ENCODE measurements around the gene METTL2B.
"Not testable (repeated sequence)": the region's sequence is repeated elsewhere in the genome, so short reads cannot be mapped to it uniquely, and the experiment has no call there.

Gene METTL2B

DNA sequence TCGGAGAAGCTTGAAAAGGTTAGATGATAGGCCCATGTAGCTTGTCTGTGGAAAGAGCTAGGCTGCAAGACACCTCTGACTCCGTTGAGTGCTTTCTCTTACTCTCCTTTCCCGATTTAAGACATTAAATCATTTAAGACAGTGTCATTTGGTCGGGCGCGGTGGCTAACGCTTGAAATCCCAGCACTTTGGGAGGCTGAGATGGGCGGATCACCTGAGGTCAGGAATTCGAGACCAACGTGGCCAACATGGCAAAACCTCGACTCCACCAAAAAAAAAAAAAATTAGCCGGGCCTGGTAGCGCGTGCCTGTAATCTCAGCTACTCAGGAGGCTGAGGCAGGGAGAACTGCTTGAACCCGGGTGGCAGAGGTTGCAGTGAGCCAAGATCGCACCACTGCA, 52.6 kb downstream of the METTL2B start:
- DNase-seq: not testable (repeated sequence)

DNA sequence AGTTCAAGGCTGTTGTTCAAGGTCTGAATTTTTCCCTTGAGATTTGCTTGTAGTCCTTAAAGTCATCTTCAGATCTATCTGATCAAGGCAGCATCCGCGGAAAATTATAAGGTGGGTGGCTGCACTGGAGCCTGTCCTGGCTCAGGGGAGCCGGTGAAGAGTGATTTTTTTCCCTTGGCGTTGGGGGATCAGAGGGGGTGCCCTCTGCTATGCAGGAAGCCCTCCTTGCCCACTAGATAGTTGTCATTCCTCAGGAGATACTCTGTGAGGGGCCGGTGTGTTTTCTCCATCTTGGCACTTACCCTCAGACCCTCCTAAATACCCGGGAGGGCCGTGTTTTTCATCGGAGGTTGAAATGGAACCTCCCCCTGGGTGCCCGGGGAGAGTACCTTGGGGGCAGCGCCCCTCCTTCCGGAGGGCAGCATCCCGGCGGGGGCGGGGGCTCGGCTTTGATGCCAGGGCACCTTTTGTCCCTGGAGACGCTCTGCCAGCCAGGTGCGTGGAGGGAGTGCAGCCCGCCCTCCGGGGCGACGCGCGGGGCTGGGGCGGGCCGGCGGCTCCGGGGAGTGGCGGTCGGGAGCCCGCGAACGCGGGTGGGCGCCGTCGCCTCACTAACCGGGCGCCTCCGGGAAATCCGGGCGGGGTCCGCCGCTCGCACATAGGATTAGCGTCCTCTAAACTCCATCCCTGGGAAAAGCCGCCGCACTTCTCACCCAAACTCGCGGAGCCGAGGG, 53.7 kb downstream of the METTL2B start:
- not testable (repeated sequence) for DNase-seq

DNA sequence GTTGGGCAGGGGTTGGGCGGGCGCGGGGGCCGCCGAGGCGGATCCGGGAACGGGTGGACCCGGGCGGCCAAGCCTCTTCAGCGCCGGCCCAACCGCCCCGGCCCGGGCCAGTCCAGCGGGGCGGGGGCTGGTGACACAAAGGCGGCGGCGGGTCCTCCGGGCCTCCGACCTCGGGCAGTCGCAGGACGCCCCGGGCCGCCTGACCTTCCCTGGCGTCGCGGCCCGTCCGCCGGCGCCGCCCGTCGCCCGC, 54.2 kb downstream of the METTL2B start:
- no peak for DNase-seq

DNA sequence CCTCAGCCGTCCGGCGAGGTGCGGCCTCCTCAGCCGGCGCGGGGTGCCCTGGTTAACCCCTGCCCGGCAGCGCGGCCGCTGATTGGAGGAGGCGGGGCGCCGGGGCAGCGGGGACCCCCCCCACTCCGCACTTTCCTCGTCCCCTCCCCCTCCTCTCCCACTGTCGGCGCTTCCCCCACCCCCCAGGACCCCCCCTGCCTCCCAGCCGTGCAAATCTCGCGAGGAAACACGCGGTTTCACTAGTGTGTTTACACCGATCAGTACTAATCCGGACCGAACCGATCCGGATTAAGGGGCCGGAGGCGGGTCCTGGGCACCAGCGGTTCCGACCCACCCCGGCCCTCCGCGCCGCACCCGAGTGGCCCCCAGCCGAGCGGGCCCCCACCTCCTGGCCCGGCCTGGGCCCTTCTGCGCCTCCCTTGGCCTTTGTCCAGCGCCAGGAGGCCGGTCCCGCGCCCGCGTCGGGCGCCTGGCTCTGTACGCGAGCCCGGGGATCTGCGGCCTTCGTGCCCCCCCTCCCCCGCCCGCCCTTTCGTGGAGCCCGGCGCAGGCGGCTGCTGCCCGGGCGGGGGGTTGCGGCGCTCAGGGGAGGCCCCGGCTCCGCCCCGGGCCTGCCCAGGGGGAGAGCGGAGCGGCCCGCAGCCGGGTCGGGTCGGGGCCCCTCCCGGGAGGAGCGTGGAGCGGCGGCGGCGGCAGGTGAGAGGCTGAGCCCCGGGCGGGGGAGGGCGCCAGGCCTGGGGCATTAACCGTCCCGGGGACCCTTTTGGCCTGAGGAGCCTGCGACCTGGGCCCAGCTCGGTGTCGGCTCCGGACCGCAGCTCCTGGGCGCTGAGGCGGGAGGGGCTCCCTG, 54.8 kb downstream of the METTL2B start:
- peak; percentile 37 for DNase-seq

DNA sequence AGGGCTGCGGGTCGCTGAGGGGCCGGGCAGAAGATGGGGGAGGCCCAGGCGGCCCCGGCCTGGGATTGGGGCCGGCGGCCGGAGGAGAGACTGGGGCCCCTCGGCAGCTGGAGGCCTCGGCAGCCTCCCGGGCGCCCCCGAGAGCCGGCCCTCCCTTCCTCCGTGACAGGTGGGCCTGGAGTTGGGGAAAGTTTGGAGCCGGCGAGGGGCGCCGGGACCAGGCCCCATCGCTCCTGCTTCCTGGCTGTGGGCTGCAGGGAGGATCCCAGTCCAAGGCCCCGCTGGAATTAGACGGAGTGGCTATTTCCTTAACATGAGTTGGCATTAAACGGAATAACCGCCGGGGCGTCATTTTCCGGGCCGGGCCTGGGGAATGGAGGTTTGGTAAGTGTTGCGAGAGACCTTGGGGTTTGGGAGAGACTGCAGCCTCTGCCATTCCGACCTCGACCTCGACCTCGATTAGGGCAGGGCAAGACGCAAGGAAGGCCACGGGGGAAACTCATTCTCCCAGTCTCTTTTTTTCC, 55.5 kb downstream of the METTL2B start:
- not testable (repeated sequence) for DNase-seq

DNA sequence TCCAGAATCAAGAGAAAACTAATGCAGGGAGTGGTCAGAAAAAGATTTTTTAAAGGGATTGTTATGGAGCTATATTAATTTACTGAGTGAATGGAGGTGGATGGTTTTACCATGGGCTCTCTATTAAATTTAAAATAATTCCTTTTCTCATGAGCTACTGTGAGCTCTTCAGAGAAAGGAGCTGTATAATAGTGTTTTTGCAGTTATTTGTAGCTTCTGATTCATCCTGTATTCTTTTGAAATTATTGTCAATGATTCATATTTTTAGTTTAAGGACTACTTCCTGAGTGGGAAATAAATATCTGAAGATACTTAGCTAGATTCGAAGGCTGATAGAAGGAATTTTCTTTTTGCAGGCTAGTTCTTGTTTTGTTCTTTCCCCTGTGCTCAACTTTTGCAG, 56.4 kb downstream of the METTL2B start:
- DNase-seq: not testable (repeated sequence)

DNA sequence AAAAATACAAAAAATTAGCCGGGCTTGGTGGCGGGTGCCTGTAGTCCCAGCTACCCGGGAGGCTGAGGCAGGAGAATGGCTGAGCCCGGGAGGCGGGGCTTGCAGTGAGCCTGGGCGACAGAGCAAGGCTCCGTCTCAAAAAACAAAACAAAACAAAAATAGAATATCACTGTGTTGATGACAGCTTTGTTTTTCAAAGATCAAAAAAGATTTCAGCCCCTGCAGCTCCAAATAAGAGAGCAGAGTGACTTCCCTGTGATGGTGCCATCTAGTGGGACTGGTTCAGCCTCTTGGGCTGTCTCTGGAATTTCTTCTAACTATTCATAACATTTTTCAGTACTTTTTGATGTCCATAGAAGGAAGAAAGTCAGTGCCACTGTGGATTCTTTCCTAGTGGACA, 60.9 kb downstream of the METTL2B start:
- not testable (repeated sequence) for DNase-seq

DNA sequence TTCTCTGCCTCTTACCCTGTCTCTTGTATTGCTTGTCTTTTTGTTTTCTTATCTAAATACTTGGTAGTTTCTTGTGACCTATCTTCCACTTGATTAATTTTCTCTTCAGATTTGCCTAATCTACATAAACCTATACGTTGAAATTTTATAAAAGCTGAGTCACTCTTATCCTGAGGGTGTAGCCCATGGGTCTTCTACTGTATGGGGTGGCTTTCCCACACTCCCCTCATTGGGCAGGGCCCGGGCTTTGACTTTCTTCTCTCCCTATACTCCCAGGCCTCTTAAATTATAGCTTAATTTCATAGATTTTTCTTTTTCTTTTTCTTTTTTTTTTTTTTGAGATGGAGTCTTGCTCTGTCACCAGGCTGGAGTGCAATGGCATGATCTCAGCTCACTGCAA, 66.0 kb downstream of the METTL2B start:
- not testable (repeated sequence) for DNase-seq

DNA sequence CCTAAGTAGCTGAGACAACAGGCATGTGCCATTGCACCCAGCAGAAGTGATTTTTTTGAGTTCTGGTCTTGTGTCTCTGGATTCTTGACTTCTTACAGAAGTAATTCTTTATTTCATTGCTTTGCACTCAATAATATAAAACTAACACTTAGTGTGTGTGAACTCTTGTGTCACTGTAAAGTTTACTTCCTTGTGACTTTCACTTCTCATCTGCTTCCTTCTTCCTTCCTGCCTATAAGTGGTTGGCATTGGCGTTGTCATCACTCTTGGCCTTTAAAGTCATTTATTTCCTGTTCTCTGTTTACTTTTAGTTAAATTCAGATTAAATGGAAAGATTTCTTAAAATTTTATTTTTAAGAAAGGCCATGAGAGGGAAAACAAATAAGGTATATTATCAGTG, 66.8 kb downstream of the METTL2B start:
- not testable (repeated sequence) for DNase-seq

DNA sequence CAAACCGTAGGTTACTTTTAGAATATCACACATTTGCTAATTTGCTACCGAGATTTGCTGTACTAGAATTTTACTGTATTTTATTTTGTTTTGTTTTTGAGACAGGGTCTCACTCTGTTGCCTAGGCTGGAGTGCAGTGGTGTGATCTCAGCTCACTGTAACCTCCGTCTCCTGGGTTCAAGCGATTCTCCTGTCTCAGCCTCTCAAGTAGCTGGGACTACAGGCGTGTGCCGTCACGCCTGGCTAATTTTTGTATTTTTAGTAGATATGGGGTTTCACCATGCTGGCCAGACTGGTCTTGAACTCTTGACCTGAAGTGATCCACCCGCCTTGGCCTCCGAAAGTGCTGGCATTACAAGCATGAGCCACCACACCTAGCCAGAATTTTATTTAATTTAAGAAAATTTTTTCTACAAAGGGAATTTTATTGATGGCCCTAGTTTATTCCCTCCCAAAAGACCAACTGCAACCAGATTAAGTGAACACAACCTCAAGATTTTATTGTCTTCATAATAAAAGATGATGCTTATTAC, 69.8 kb downstream of the METTL2B start:
- not testable (repeated sequence) for DNase-seq

DNA sequence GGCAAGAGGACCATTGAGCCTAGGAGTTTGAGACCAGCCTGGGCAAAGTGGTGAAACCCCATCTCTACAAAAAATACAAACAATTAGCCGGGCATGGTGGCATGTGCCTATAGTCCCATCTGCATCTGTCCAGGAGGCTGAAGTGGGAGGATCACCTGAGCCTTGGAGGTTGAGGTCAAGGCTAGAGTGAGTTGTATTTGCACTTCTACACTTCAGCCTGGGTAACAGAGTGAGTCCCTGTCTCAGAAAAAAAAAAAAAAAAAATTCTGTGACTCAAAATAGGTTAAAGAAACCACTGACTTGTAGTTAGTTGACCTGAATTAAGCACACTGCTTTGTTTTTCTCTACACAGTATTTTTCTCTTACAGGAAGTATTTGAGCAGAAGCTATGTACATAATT, 74.4 kb downstream of the METTL2B start:
- no peak for DNase-seq

DNA sequence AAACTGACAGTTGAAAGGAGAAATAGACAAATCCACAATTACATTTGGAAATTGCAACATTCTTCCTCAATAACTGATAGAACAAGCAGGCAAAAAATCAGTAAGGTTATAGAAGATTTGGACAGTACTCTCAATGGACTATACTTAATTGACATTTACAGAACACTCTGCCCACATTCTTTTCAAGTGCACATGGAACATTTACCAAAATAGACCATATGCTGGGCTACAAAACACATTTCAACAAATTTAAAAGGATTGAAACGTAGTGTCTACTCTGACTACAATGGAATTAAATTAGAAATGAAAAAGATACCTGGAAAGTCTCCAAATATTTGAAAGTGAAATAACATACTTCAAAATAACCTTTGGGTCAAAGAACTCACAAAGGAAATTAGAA, 77.8 kb downstream of the METTL2B start:
- not testable (repeated sequence) for DNase-seq

All from NCI-H510A treated with DMSO at 0.1 percent for 48 hours (cell line).